ENCODE measurements around the gene AFF3.

AFF3 gene

GRCh38 chr2:100124761-100125160, 17.6 kb downstream of the AFF3 start:
- no peak for TF ChIP-seq SIN3A (IDR thresholded peaks at IDR 0.05; ENCODE audit: borderline replicate concordance, insufficient read depth, low read length)
- TF ChIP-seq REST (IDR thresholded peaks at IDR 0.05; ENCODE audit: insufficient read depth in 1 of 2, low read depth in 2 of 2, low read length in 2 of 2) = no peak
- TF ChIP-seq POLR2AphosphoS5 (IDR thresholded peaks at IDR 0.05; ENCODE audit: low read depth, low read length) = no peak
- no peak for TF ChIP-seq FOXP2 (optimal IDR thresholded peaks at IDR 0.05; ENCODE audit: borderline replicate concordance, extremely low read depth, extremely low read length, insufficient read depth)
- TF ChIP-seq TAF1 (IDR thresholded peaks at IDR 0.05; ENCODE audit: borderline replicate concordance, insufficient read depth, low read length) = no peak

GRCh38 chr2:100121124-100121718, 21.2 kb downstream of the AFF3 start:
- TF ChIP-seq FOXP2 (optimal IDR thresholded peaks at IDR 0.05; ENCODE audit: borderline replicate concordance, extremely low read depth, extremely low read length, insufficient read depth) (no peak), TAF1 (IDR thresholded peaks at IDR 0.05; ENCODE audit: borderline replicate concordance, insufficient read depth, low read length) (no peak), POLR2AphosphoS5 (IDR thresholded peaks at IDR 0.05; ENCODE audit: low read depth, low read length) (no peak), REST (IDR thresholded peaks at IDR 0.05; ENCODE audit: insufficient read depth in 1 of 2, low read depth in 2 of 2, low read length in 2 of 2) (no peak), SIN3A (IDR thresholded peaks at IDR 0.05; ENCODE audit: borderline replicate concordance, insufficient read depth, low read length) (no peak)

GRCh38 chr2:100119235-100119634, 23.2 kb downstream of the AFF3 start:
- no peak for TF ChIP-seq FOXP2 (optimal IDR thresholded peaks at IDR 0.05; ENCODE audit: borderline replicate concordance, extremely low read depth, extremely low read length, insufficient read depth)
- no peak for TF ChIP-seq SIN3A (IDR thresholded peaks at IDR 0.05; ENCODE audit: borderline replicate concordance, insufficient read depth, low read length)
- TF ChIP-seq REST (IDR thresholded peaks at IDR 0.05; ENCODE audit: insufficient read depth in 1 of 2, low read depth in 2 of 2, low read length in 2 of 2) = no peak
- TF ChIP-seq POLR2AphosphoS5 (IDR thresholded peaks at IDR 0.05; ENCODE audit: low read depth, low read length) = no peak
- no peak for TF ChIP-seq TAF1 (IDR thresholded peaks at IDR 0.05; ENCODE audit: borderline replicate concordance, insufficient read depth, low read length)

- no peak for TF ChIP-seq POLR2AphosphoS5 (IDR thresholded peaks at IDR 0.05; ENCODE audit: low read depth, low read length)
- no peak for TF ChIP-seq REST (IDR thresholded peaks at IDR 0.05; ENCODE audit: insufficient read depth in 1 of 2, low read depth in 2 of 2, low read length in 2 of 2)
- no peak for TF ChIP-seq FOXP2 (optimal IDR thresholded peaks at IDR 0.05; ENCODE audit: borderline replicate concordance, extremely low read depth, extremely low read length, insufficient read depth)
- TF ChIP-seq TAF1 (IDR thresholded peaks at IDR 0.05; ENCODE audit: borderline replicate concordance, insufficient read depth, low read length) = no peak
- no peak for TF ChIP-seq SIN3A (IDR thresholded peaks at IDR 0.05; ENCODE audit: borderline replicate concordance, insufficient read depth, low read length)
Measured at GRCh38 chr2:100113990-100114433, 28.4 kb downstream of the AFF3 start.

All from PFSK-1 (cell line).